22Rv1 (cell line): ENCODE data around the gene CACNA2D2.

Experiments
- H3K27ac ChIP-seq: fragments of 450-650 bp; 2 replicates; pipeline ENCODE4 v1.5.1; 2017
- CTCF ChIP-seq: fragments of 450-650 bp; IDR thresholded peaks from 2 replicates; pipeline ENCODE4 v1.5.1; 2017; ENCODE audit warnings: mild to moderate bottlenecking
- ZFX ChIP-seq: fragments of 450-650 bp; IDR thresholded peaks from 2 replicates; pipeline ENCODE4 v1.6.1; 2017; ENCODE audit warnings: antibody characterized with exemption, borderline replicate concordance

Gene CACNA2D2

GRCh38 chr3:50319894-50320625 lies 183.4 kb downstream of the CACNA2D2 start:
- peak overlapping the region; percentile 85 for H3K27ac ChIP-seq
- TF ChIP-seq ZFX (no peak), CTCF (no peak; the same call in 1 of the 2 replicates)

- peak overlapping the region; percentile 85; the same call in 1 of the 2 replicates for H3K27ac ChIP-seq
- TF ChIP-seq ZFX (no peak), CTCF (no peak)
Observed at GRCh38 chr3:50319181-50319893, 184.1 kb downstream of the CACNA2D2 start.

- TF ChIP-seq ZFX: no peak
- no peak for TF ChIP-seq CTCF
- H3K27ac ChIP-seq: no peak overlapping the region
Observed at GRCh38 chr3:50318615-50319014, 184.8 kb downstream of the CACNA2D2 start.

- TF ChIP-seq ZFX (no peak), CTCF (no peak)
- no peak overlapping the region for H3K27ac ChIP-seq
Observed at GRCh38 chr3:50318163-50318562, 185.3 kb downstream of the CACNA2D2 start.

GRCh38 chr3:50317300-50317699 lies 186.1 kb downstream of the CACNA2D2 start:
- H3K27ac ChIP-seq: no peak overlapping the region
- TF ChIP-seq CTCF: no peak
- no peak for TF ChIP-seq ZFX

DNA sequence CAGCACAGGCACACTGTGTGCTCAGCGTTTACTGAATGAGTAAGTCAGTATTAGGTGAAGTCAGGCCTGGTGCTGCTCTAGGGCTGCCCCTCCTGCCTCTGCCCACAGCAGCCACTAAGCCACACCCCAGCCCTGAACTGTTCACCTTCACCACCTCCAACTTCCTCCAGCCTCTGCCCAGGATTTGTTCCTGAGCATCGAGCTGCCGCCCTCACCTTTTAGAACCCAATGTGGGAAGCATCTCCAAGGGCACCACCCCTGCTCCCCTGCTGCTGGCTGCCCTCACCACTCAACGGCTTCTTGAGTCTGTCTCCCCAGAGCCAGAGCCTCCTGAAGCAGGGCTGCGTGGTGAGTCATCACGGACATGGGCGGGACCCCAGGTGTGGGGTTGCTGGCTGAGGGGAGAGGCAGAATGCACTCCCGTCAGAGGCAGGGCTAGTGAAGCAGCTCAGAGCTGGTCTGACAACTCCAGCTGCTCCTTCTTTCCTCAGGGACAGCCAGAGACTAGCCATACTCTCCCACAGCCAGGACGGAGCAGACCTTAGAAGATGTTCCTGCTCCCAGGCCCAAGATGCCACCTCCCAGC lies 186.7 kb downstream of the CACNA2D2 start:
- H3K27ac ChIP-seq: no peak overlapping the region
- TF ChIP-seq ZFX (no peak), CTCF (no peak)

- TF ChIP-seq CTCF (no peak), ZFX (no peak)
- 0 out of 2 replicates have a peak overlapping the region, but pooled peaks have one; percentile 13 for H3K27ac ChIP-seq
Observed at GRCh38 chr3:50314816-50315215, 188.6 kb downstream of the CACNA2D2 start.
